ENCODE data around the gene IQSEC2.
A peak's percentile ranks its signal among the peaks of the same experiment; 100 is the strongest.

Gene IQSEC2

DNA sequence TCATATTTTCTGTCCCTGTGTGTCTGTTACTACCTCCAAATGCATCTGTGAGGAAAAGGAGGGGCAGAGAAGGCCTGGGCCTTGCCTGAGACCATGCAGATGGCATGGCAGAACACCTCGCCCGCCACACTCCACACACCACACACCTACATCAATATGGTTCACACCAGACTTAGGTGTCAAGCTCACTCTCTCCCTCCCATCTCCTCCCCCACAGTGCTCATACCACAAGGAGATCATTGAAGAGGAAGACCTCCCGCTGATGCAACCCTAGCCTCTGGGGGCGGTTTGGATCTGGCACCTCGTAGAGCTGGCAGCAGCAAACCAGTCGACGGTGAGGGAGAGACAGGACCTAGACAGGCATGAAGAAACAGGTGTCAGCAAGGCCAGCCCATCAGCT lies 39.8 kb downstream of the IQSEC2 start:
- no peak for DNase-seq

DNA sequence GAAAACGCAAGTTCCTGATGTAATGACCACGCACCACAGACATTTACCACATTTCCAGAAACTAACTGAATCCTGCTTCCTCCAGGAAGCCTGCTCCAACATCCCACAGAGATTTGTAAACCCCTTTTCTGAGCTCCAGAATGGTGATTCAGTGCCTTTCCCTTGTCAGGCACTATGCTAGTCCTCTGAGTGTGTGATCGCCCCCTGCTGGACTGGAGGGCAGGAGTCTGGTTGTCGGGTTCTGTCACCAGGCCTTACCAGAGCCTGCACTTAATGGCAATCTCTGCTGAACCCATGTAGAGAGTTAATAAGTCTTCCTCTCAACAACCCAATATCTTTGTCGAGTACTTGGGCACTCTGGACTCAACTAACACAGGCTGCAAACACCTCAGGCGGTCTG lies 41.9 kb downstream of the IQSEC2 start:
- no peak for DNase-seq

DNA sequence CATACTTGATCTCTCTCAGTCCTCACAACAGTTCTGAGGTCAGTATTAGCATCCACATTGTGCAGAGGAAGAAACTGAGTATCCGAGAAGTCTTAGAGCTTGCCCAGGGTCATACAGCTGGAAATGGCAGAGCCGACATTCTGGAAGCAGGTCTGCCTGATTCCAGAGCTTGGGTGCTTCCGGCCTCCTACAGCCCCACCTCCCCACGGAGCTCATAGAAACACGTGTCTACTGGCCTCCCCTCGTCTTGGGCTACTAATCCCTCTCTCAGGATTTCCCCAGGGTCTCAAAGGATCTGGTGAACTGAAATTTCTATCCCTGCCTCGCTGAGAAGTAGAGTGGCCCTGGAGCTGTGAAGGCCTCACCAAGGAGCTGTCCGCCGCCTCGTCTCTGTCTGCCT lies 44.3 kb downstream of the IQSEC2 start:
- no peak for DNase-seq

DNA sequence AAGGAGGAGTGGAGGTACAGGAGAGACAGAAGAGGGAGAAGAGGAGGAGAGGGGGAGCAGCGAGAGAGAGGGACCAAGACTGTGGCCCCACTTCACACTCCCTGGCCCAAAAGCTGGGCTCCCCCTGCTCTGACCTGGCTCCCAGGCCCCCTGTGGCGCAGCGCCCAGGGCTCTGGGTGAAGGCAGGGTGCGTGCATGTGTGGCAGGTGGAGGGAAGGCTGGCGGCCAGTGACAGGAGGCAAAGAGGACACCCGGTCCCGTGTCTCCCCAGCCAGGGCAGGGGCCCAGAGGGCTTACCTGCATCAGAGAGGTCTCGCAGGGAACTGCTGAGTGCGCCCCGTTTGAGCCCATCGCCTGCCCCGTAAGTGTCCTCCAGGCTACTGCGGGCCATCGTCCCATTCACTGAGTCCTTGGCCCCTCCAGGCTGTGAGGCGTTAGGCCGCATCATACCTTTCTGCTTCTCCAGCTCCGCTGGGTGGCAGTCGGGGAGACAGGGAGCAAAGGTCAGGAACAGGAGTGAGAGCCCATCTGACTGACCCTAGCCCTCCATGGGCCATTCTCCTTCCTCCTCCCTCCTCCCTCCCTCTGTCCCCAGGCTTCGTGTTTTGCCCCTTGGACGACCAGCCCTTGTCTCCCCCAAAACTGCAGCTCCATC lies 45.2 kb downstream of the IQSEC2 start:
- no peak for DNase-seq

DNA sequence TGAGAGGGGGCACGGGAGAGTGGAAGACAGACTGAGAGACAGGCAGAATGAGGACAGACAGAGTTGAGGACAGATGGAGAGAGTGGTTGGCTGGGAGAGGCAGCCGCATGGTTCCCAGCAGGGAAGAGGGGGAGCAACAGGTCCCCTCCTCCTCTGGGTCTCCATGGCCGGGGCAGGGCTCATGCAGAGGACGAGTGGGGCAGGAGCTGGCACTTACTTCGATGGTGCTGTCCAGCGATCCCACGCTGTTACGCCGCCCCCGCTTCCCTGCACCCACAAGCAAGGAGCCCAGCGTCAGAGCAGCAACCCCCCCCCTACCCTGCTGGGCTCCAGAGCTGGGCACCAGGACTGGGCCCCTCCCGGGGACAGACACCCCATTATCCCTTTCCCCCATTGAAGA lies 45.8 kb downstream of the IQSEC2 start:
- no peak for DNase-seq

DNA sequence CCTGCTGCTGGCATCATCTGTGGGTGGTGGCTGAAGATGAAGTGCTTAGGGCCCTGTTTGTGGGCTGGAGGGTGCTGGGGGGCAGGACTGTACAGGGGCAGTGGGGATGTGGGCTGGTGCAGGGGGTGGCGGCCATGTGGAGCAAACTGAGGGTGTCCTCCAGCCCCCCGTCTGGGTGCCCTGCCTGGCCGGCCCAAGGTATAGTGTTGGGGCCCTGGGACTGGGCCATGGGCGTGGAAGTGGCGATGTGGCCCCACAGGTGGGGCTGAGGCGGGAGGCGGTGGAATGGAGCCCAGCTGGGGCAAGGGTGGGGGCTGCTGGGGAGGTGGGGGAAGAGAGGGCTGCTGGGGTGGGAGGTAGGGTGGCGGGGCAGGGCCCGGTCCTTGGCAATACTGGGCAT lies 46.9 kb downstream of the IQSEC2 start:
- no peak for DNase-seq

DNA sequence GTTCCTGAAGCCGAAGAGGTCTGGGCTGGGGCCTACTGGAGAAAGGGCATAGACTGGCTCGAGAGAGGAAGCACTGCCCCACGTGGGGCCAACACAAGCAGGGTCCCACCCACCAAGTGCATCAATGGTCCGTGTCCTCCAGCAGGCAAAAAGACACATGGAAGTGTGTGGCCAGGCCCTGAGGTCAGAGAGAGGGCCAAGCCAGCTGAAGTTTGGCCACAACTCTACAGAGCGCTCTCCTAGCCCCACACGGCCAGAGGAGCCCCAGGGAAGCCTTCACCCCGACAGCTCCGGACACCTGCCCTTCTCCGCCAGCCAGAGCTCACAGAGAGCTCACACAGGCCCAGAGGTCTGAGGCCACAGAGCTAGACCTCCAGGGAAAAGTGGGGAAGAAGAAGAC lies 47.8 kb downstream of the IQSEC2 start:
- DNase-seq: no peak

DNA sequence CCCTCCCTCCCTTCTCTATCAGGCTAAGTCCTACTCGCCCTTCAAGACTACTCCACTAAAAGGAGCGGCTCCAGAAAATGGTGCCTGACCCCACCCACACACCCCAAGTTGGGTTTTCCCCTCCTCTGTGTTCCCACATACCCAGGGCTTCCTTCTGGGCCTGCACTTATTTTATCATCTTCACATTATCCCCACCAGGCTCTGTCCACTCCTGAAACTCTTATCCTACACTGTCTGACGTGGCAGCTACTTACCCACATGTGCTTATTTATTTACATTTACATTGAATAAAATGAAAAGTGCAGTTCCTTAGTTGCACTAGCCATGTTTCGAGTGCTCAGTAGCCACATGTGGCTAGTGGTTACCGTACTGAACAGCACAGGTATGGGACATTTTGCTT lies 51.3 kb downstream of the IQSEC2 start:
- no peak for DNase-seq

DNA sequence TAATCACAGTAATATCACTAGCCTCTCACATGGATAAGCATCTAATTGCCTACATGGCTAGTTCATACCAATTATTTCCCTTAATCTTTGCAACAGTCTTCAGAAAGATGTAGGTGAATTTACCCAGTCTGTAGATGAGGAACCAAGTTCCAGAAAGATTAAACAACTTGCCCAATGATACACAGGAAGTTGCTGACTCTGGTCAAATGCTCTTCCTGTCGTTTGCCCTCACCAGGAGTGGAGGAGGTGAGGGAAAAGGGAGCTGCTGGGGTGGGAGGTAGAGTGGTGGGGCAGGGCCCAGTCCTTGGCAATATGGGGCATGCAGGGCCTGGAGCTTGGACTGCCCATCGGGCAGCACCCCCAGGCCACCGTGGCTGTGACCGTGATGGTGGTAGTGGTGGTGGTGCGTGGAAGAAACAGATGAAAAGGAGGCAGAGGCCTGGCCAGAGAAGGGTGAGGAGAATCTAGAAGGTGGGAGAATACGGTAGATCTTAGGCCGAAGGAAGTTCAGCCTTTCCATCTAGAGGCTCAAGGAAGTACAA lies 54.1 kb downstream of the IQSEC2 start:
- DNase-seq: no peak

DNA sequence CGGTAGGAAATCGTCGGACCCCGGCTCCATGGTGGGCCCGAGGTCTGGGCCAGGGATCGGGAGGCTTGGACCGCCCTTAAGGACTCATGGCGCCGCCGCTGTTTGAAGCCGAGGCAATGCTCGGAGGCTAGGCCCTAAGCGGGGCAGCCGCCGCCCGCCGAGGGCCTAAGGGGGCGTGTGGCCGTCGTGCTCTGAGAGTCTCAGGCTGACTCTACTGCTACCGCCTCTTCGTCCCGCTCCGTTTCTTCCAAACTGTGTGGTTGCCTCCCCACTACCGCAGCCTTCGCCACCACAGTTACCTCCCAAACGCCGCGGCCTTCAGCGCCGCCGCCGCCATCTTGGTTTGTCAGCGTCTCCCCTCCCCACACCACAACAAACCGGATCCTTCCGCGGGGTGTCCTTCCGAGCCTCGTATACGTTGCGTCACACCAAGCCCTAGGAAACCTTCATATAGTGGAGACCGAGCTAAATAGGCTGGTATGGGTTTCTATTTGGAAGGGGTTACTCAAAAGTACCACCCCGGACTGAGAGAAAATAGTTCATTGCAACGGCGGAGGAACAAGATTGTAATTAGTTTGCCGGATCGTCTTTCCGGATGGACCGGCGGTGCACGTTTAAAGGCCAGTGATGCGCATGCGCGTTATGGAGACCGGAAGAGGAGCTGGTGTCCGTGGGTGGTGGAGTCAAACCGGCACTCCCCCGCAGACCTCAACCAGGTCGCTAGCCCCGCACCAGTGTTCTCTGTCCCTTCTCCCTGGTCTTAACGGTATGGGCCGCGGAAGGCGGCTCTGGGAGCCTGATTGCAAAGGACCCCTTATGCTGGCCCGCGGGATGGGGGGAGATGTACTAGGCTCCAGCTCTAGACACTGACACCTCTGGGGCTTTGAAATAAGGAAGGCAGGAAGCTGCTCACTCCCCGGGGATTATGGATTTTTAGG lies 56.3 kb downstream of the IQSEC2 start, which contains the start of gene KDM5C:
Gene KDM5C (minus strand): TSS at position 348 of the 938 bp plus-strand sequence. CDS start 318 bp downstream, at position 30.
- peak; percentile 87 for DNase-seq

DNA sequence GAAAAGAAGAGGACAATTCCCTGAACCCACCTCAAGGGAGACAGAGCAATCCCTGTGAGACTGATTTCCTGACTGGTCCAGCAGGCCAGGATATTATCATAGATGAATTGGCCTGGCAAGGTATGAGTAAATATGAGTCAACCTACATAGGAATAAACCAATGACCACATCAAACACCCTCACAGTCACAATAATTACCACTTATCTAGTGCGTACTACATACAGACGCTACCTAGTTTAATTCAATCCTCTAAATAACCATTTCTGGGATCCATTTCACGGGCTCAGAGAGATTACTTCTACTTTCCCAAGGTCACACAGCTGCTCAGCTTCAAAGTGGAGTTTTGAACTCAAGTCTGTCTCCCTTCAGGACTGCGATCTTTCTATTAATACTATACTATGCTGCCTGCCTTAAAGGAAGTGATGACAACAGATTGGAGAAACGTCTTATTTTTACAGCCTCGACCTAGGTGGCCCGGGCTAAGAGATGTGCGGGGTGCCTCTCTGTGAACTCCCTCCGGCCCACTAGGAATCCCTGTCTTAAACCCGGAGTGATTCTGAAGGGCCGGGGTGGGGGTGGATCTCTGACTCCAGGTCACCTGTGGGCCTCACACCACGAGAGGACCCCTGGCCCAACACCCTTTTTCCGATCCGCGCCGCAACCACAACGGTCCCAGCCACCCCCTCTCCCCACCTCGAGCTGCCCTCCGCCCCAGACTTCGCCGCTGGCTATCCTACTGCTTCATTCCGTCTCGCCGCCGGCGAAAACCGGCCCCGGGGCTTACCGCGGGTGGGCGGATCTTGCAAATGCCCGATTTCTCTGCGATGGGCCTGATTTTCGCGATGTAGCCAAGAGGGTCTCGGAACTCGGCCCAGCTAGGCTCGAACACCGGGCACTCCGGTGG lies 57.2 kb downstream of the IQSEC2 start:
- DNase-seq: no peak

DNA sequence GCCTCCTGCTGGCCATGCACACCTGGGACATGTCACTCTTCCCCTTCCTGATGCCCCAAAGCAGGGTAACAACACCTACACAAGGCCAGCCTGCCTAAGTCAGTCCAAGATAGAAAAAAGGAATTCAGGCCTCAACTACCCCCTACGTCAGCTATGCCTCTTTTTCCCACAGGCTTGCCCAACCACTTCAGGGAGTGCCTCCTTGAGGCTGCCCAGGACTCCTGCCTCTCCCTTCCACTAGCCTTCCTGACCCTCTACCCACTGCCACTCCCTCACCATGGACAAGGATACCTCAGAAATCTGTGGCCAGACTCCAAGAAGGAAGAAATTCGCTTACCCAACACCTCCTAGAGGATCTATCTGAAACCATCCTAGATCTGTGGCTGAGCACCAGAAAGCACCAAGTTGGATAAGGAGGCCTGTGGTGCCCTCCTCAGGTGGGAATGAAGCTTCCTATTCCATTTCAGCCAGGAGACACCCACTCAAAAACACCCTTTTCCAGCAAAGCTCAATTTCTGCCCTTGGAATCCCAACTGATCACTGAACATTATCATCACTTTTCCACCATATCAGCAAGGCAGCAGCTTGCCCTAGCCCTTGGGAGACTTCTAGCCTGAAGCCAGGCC lies 58.2 kb downstream of the IQSEC2 start:
- no peak for DNase-seq

Measured in right hindlimb (tissue), 1 donor.